GM12878 (cell line): Measurements from ENCODE around the gene TMBIM6. TPM values are rescaled to one million over a fixed set of nuclear protein-coding genes. Genes with fewer than 3 reads are reported as not detected.
A peak's percentile ranks its signal among the peaks of the same experiment; 100 is the strongest.

Experiments used
- ATAC-seq: fragments of 200-7000 bp; cut with Tn5 transposase; 3 replicates; pipeline ENCODE4 v1.9.1; 2020; ENCODE audit warnings: mild to moderate bottlenecking, moderate library complexity
- BruUV-seq: library from RNA; stranded (reverse); fragments of 400-500 nt; replicated peaks from 2 replicates; lab custom pipeline; 2021; lab: Mats Ljungman, UMichigan
- CTCF ChIA-PET: fragments of 300-600 bp; sonication (Branson Sonifier 250); formaldehyde crosslinking; extraction: SDS; loops from one replicate; lab custom pipeline; 2021; ENCODE audit warnings: inconsistent platforms; lab: Yijun Ruan, JAX
- POLR2A ChIA-PET: fragments of 350-600 bp; formaldehyde crosslinking; extraction: SDS; loops from one replicate; lab custom pipeline; 2021; ENCODE audit warnings: inconsistent platforms; lab: Charles Lee
- RAD21 ChIA-PET: fragments of 300-600 bp; sonication (Branson Sonifier 250); formaldehyde crosslinking; loops from one replicate; lab custom pipeline; 2023; ENCODE audit warnings: antibody characterized with exemption; ENCODE audit not compliant: unreplicated experiment; lab: Charles Lee
- SMC1A ChIA-PET: fragments of 300-600 bp; sonication (Branson Sonifier 250); formaldehyde crosslinking; loops from one replicate; lab custom pipeline; 2023; ENCODE audit not compliant: unreplicated experiment, uncharacterized antibody; lab: Charles Lee
- DNase-seq: peaks from one replicate; pipeline ENCODE4 v3.0.0-alpha.2; 2011; ENCODE audit warnings: low read depth, low spot score
- FAIRE-seq: peaks from 3 replicates; lab custom pipeline; 2011; peaks lifted over from hg19 to GRCh38; lab: Jason Lieb, UNC
- H2AFZ ChIP-seq: 2 replicates; pipeline ENCODE4 v1.6.0; 2011; ENCODE audit warnings: low read depth, low read length, control low read depth; ENCODE audit not compliant: control insufficient read depth
- H3K27ac ChIP-seq: 2 replicates; pipeline ENCODE4 v1.5.1; 2011; ENCODE audit warnings: control low read depth; ENCODE audit not compliant: control insufficient read depth, insufficient read depth
- H3K27me3 ChIP-seq, 2 experiments: replicated peaks in 1 of 2; 2 replicates each; pipeline versions ENCODE4 v1.6.0 to v1.6.1; 2011; ENCODE audit warnings: low read length in 1 of 2; ENCODE audit not compliant: control insufficient read depth in 2 of 2, insufficient read depth in 2 of 2
- H3K36me3 ChIP-seq, 2 experiments: 2 replicates each; pipeline ENCODE4 v1.5.1; 2011; ENCODE audit warnings: low read length in 1 of 2; ENCODE audit not compliant: control insufficient read depth in 2 of 2, insufficient read depth in 2 of 2
- H3K4me1 ChIP-seq: 2 replicates; pipeline ENCODE4 v1.6.1; 2011; ENCODE audit warnings: mild to moderate bottlenecking, low read length, moderate library complexity, mixed read lengths; ENCODE audit not compliant: control insufficient read depth, insufficient read depth
- H3K4me2 ChIP-seq: 2 replicates; pipeline ENCODE4 v1.6.0; 2011; ENCODE audit warnings: control low read depth; ENCODE audit not compliant: control insufficient read depth, insufficient read depth
- H3K4me3 ChIP-seq: fragments of 200-600 bp; sonication (generic); 2 replicates; pipeline ENCODE4 v1.5.1; 2016
- H3K79me2 ChIP-seq: 2 replicates; pipeline ENCODE4 v1.6.0; 2011; ENCODE audit warnings: low read length; ENCODE audit not compliant: control insufficient read depth, insufficient read depth
- H3K9ac ChIP-seq: 2 replicates; pipeline ENCODE4 v1.8.0; 2011; ENCODE audit warnings: low read length, control low read depth, mixed read lengths; ENCODE audit not compliant: control insufficient read depth, insufficient read depth
- H3K9me3 ChIP-seq: replicated peaks from 3 replicates; pipeline ENCODE4 v1.5.1; 2011; ENCODE audit warnings: mild to moderate bottlenecking, low read length; ENCODE audit not compliant: control insufficient read depth, insufficient read depth
- H4K20me1 ChIP-seq: 2 replicates; pipeline ENCODE4 v1.6.0; 2011; ENCODE audit not compliant: control insufficient read depth, insufficient read depth
- E4F1 ChIP-seq: fragments of 450-650 bp; IDR thresholded peaks from 2 replicates; pipeline ENCODE4 v1.6.1; 2018; ENCODE audit warnings: borderline replicate concordance, mild to moderate bottlenecking; ENCODE audit not compliant: partially characterized antibody
- FOS ChIP-seq: IDR thresholded peaks from 3 replicates; pipeline ENCODE4 v1.6.1; 2011; ENCODE audit warnings: borderline replicate concordance; ENCODE audit not compliant: insufficient read length; ENCODE audit errors: extremely low read depth
- HDGF ChIP-seq: fragments of 450-650 bp; IDR thresholded peaks from 2 replicates; pipeline ENCODE4 v1.6.1; 2016; ENCODE audit warnings: antibody characterized with exemption
- IKZF1 ChIP-seq: fragments of 450-650 bp; conservative IDR thresholded peaks from 2 replicates; pipeline ENCODE4 v1.6.1; 2017; ENCODE audit warnings: antibody characterized with exemption, mild to moderate bottlenecking
- IKZF2 ChIP-seq, 2 experiments: fragments of 450-650 bp; IDR thresholded peaks; 2 replicates each; pipeline ENCODE4 v1.6.1; 2017; ENCODE audit warnings: mild to moderate bottlenecking in 2 of 2, moderate library complexity in 2 of 2
- NR2C2 ChIP-seq: IDR thresholded peaks from 2 replicates; pipeline ENCODE4 v1.6.1; 2011; ENCODE audit warnings: borderline replicate concordance, low read depth; ENCODE audit not compliant: control insufficient read depth, insufficient read length
- POLR2A ChIP-seq: IDR thresholded peaks from 2 replicates; pipeline ENCODE4 v1.6.1; 2011; ENCODE audit warnings: low read depth, mild to moderate bottlenecking, low read length
- RAD21 ChIP-seq: IDR thresholded peaks from 2 replicates; pipeline ENCODE4 v1.6.1; 2011; ENCODE audit warnings: mild to moderate bottlenecking, low read depth, low read length, moderate library complexity; ENCODE audit not compliant: insufficient read depth
- RELA ChIP-seq: fragments of 450-650 bp; IDR thresholded peaks from 2 replicates; pipeline ENCODE4 v1.8.0; 2014; ENCODE audit warnings: borderline replicate concordance; ENCODE audit not compliant: partially characterized antibody
- SMAD1 ChIP-seq: fragments of 450-650 bp; IDR thresholded peaks from 2 replicates; pipeline ENCODE4 v1.6.1; 2018; ENCODE audit warnings: mild to moderate bottlenecking, low read depth; ENCODE audit not compliant: partially characterized antibody
- SMC3 ChIP-seq: IDR thresholded peaks from 2 replicates; pipeline ENCODE4 v1.6.1; 2011; ENCODE audit warnings: low read length, improper control_type of control experiment, borderline replicate concordance
- TAF1 ChIP-seq: IDR thresholded peaks from 2 replicates; pipeline ENCODE4 v1.6.1; 2011; ENCODE audit warnings: mild to moderate bottlenecking, low read depth, low read length, borderline replicate concordance
- TBL1XR1 ChIP-seq: IDR thresholded peaks from 2 replicates; pipeline ENCODE4 v1.6.1; 2012; ENCODE audit warnings: low read depth, low read length, improper control_type of control experiment
- USF1 ChIP-seq: IDR thresholded peaks from 2 replicates; pipeline ENCODE4 v1.6.1; 2011; ENCODE audit warnings: borderline replicate concordance, low read depth, mild to moderate bottlenecking, moderate library complexity, mixed read lengths, low read length; ENCODE audit not compliant: insufficient read depth; ENCODE audit errors: extremely low read length
- USF2 ChIP-seq: IDR thresholded peaks from 2 replicates; pipeline ENCODE4 v1.6.1; 2011; ENCODE audit warnings: low read depth, low read length, improper control_type of control experiment, borderline replicate concordance
- ZBED1 ChIP-seq: IDR thresholded peaks from 2 replicates; pipeline ENCODE4 v1.6.1; 2016; ENCODE audit warnings: borderline replicate concordance
- ZNF24 ChIP-seq: fragments of 450-650 bp; IDR thresholded peaks from 2 replicates; pipeline ENCODE4 v1.6.1; 2017; ENCODE audit warnings: antibody characterized with exemption, mild to moderate bottlenecking
- ZNF274 ChIP-seq: IDR thresholded peaks from one replicate; pipeline ENCODE4 v1.8.0; 2011; ENCODE audit not compliant: insufficient read length, insufficient read depth
- WGBS: methylation state at CpG from one replicate; pipeline ENCODE4 v1.1.6; 2016; ENCODE audit warnings: low lambda C conversion rate; ENCODE audit not compliant: insufficient replicate concordance, insufficient coverage; ENCODE audit errors: missing lambda C conversion rate; 5-methylcytosine and 5-hydroxymethylcytosine counted together
- in situ Hi-C: fragments of 300-500 bp; cut with MboI; formaldehyde crosslinking; loops from 9 replicates; pipeline ENCODE4 v1.14.3; 2018; ENCODE audit warnings: mixed read lengths
- intact Hi-C: fragments of 100-400 bp; cut with micrococcal nuclease; formaldehyde crosslinking; loops from one replicate; pipeline ENCODE4 v1.14.2; 2022; ENCODE audit not compliant: unreplicated experiment
- polyA plus RNA-seq, 11 experiments: library from polyadenylated mRNA; depleted of rRNA in 4 of 11; unstranded in 6 of 11; stranded (reverse) in 5 of 11; fragments of >200 nt; fragmentation: Nextera tagmentation in 4 of 11; fragmentation: Illumina TruSeq in 1 of 11; extraction: Ambion mirVana in 4 of 11; extraction: Trizol in 1 of 11; gene quantifications; 1 replicate in 1 of 11; 2 replicates in 10 of 11; pipeline versions ENCODE4 v1.2.1 to v1.2.3, GENCODE V29; 2011 to 2016; ENCODE audit warnings: inconsistent platforms in 2 of 11, missing spikeins in 2 of 11, low read depth in 1 of 11
- total RNA-seq, 4 experiments: library from RNA; depleted of rRNA in 3 of 4; stranded (reverse); fragments of >200 nt in 3 of 4; fragmentation: Illumina TruSeq in 1 of 4; extraction: Trizol in 1 of 4; gene quantifications; 2 replicates each; pipeline versions ENCODE4 v1.2.1 to v1.2.3, GENCODE V29; 2013 to 2021

TMBIM6 gene
- total and polyA plus RNA-seq, 10 of the 15 experiments (the other 5 are each of a cell fraction or from before 2014, with no cell fraction given) = 224 to 1,192 (median 379) TPM

- TF ChIP-seq NR2C2 = no peak
- TF ChIP-seq SMAD1 = no peak
- 0 out of 2 replicates have a peak, but pooled peaks have one; percentile 39 for TF ChIP-seq HDGF
- peak; percentile 70 for TF ChIP-seq RAD21
- TF ChIP-seq E4F1 = no peak
- peak; percentile 76 for TF ChIP-seq SMC3
These were observed 36.7 kb downstream of the TMBIM6 start (continued) for GRCh38 chr12:49777800-49778748.

GRCh38 chr12:49779581-49779980, 38.2 kb downstream of the TMBIM6 start:
- ATAC-seq (no peak), FAIRE-seq (no peak), DNase-seq (no peak)
- ChIA-PET CTCF (interaction anchor here (1.4 to 3.1 kb wide), 6 partner anchors 22 to 62 kb away, joined by 6 to 122 read pairs (median 15); partner anchors contain the start of genes BCDIN3D and TMBIM6), SMC1A (interaction anchor here (1.9 to 3.1 kb wide), 2 partner anchors 22 to 59 kb away, joined by 5 to 56 read pairs; no protein-coding TSS in a partner anchor), POLR2A (no interaction called here), RAD21 (interaction anchor here (1.1 to 3.1 kb wide), 2 partner anchors 59 to 61 kb away, joined by 3 to 49 read pairs; partner anchors contain the start of gene BCDIN3D)
- in situ Hi-C loops (loop anchor here (5.0 kb wide), 1 partner anchor 58 kb away; no protein-coding TSS in a partner anchor), intact Hi-C loops (loop anchor here (5.0 kb wide), 1 partner anchor 142 kb away; no protein-coding TSS in a partner anchor)
- Histone ChIP-seq H3K9ac (no peak overlapping the region), H4K20me1 (no peaks in the 10 kb centered on the region), H3K4me1 (peaks cover 6% of the 10 kb centered on the region), H3K79me2 (no peaks in the 10 kb centered on the region), H3K36me3 (no peaks in the 10 kb centered on the region), H2AFZ (no peak overlapping the region), H3K4me2 (no peak overlapping the region), H3K9me3 (peaks cover 2% of the 10 kb centered on the region; the same call in 1 of the 3 replicates), H3K4me3 (no peak overlapping the region), H3K27ac (no peak overlapping the region), H3K27me3 (no peaks in the 10 kb centered on the region; a peak in 1 of 4 replicates)
- BruUV-seq = no TSS peak
- 5% methylated on average over 2 of the region's 2 CpGs for WGBS
- TF ChIP-seq ZNF24 (no peak), IKZF2 (IDR thresholded peaks at IDR 0.05) (no peak), ZBED1 (no peak), USF1 (no peak), ZNF274 (no peak), FOS (no peak), USF2 (no peak), TAF1 (no peak), RELA (no peak), TBL1XR1 (no peak), IKZF1 (no peak), POLR2A (no peak)
